ENCODE results near the gene ZNF496. TPM values are rescaled to one million over a fixed set of nuclear protein-coding genes. Genes with fewer than 3 reads are reported as not detected.

ZNF496 gene
- total and polyA plus RNA-seq, 2 of the 13 experiments (the other 11 are each of a cell fraction or from before 2014, with no cell fraction given): 14.8 to 18.6 TPM

DNA sequence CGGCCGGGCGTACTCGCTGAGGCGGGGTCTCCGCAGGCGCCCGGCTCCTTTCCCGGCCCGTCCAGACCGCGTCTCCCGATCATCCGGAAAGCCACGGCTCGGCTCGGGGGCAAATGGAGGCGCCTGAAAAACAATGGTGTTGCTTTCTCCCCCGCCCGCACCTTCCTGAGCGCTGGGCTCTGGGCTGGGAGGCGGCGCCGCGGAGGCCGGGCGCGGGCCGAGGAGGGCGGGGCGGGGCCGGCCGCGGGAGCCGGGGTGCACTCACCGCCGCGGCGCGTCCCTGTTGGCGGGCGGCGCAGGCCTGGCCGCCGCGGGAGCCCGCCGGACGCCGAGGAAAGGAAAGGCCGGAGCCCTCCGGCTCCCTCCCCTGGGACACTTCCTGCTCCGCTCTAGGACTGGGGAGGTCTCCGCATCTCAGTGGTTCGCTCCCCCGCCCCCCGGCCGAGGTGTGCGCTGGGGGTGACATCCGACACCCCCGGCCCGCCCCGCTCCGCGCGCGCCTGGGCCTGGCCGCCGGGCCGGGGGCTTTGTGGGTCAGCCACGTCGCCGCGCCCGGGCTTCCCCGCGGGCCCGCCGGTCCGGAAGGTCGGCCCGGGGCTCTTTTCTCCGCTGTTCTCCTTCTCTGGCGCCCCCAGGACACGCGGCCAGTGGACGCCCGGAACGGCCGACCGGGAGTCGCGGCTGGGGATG lies at the start of gene ZNF496 (continued):
- TF ChIP-seq YEATS4 (CRISPR knock-in tag; IDR thresholded peaks at IDR 0.05; ENCODE audit: borderline replicate concordance): peak; percentile 13; the same call in 1 of the 2 replicates
- TF ChIP-seq BORCS8-MEF2B (CRISPR knock-in tag; IDR thresholded peaks at IDR 0.05): peak; percentile 8; the same call in 1 of the 2 replicates
- TF ChIP-seq HOXA5 (CRISPR knock-in tag; IDR thresholded peaks at IDR 0.05): no peak
- TF ChIP-seq, protein P1, sequence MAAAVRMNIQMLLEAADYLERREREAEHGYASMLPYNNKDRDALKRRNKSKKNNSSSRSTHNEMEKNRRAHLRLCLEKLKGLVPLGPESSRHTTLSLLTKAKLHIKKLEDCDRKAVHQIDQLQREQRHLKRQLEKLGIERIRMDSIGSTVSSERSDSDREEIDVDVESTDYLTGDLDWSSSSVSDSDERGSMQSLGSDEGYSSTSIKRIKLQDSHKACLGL (CRISPR knock-in tag; IDR thresholded peaks at IDR 0.05): no peak
- 0 out of 2 replicates have a peak, but pooled peaks have one; percentile 7 for TF ChIP-seq GATAD2A (CRISPR knock-in tag; IDR thresholded peaks at IDR 0.05)
- peak; percentile 63 for TF ChIP-seq YY1 (IDR thresholded peaks at IDR 0.05; ENCODE audit: insufficient read depth, insufficient replicate concordance, low read depth, low read length)
- TF ChIP-seq PHF8 (CRISPR knock-in tag; IDR thresholded peaks at IDR 0.05): peak; percentile 77
- no peak for TF ChIP-seq GTF3A (CRISPR knock-in tag; conservative IDR thresholded peaks at IDR 0.05)
- 0 out of 2 replicates have a peak, but pooled peaks have one; percentile 61 for TF ChIP-seq ZNF841 (CRISPR knock-in tag; IDR thresholded peaks at IDR 0.05; ENCODE audit: borderline replicate concordance)
- TF ChIP-seq ZFX (CRISPR knock-in tag; IDR thresholded peaks at IDR 0.05; ENCODE audit: low read depth): peak; percentile 81; the same call in 1 of the 2 replicates
- TF ChIP-seq, protein P2, sequence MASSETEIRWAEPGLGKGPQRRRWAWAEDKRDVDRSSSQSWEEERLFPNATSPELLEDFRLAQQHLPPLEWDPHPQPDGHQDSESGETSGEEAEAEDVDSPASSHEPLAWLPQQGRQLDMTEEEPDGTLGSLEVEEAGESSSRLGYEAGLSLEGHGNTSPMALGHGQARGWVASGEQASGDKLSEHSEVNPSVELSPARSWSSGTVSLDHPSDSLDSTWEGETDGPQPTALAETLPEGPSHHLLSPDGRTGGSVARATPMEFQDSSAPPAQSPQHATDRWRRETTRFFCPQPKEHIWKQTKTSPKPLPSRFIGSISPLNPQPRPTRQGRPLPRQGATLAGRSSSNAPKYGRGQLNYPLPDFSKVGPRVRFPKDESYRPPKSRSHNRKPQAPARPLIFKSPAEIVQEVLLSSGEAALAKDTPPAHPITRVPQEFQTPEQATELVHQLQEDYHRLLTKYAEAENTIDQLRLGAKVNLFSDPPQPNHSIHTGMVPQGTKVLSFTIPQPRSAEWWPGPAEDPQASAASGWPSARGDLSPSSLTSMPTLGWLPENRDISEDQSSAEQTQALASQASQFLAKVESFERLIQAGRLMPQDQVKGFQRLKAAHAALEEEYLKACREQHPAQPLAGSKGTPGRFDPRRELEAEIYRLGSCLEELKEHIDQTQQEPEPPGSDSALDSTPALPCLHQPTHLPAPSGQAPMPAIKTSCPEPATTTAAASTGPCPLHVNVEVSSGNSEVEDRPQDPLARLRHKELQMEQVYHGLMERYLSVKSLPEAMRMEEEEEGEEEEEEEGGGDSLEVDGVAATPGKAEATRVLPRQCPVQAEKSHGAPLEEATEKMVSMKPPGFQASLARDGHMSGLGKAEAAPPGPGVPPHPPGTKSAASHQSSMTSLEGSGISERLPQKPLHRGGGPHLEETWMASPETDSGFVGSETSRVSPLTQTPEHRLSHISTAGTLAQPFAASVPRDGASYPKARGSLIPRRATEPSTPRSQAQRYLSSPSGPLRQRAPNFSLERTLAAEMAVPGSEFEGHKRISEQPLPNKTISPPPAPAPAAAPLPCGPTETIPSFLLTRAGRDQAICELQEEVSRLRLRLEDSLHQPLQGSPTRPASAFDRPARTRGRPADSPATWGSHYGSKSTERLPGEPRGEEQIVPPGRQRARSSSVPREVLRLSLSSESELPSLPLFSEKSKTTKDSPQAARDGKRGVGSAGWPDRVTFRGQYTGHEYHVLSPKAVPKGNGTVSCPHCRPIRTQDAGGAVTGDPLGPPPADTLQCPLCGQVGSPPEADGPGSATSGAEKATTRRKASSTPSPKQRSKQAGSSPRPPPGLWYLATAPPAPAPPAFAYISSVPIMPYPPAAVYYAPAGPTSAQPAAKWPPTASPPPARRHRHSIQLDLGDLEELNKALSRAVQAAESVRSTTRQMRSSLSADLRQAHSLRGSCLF (CRISPR knock-in tag; IDR thresholded peaks at IDR 0.05; ENCODE audit: borderline replicate concordance): no peak
- no peak for TF ChIP-seq KLF11 (CRISPR knock-in tag; IDR thresholded peaks at IDR 0.05)
- TF ChIP-seq DMAP1 (CRISPR knock-in tag; IDR thresholded peaks at IDR 0.05): peak; percentile 46; the same call in 1 of the 2 replicates
- TF ChIP-seq ZFY (CRISPR knock-in tag; IDR thresholded peaks at IDR 0.05): peak; percentile 88
- TF ChIP-seq, protein P3, sequence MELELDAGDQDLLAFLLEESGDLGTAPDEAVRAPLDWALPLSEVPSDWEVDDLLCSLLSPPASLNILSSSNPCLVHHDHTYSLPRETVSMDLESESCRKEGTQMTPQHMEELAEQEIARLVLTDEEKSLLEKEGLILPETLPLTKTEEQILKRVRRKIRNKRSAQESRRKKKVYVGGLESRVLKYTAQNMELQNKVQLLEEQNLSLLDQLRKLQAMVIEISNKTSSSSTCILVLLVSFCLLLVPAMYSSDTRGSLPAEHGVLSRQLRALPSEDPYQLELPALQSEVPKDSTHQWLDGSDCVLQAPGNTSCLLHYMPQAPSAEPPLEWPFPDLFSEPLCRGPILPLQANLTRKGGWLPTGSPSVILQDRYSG (CRISPR knock-in tag; IDR thresholded peaks at IDR 0.05): 0 out of 2 replicates have a peak, but pooled peaks have one; percentile 26
- TF ChIP-seq POLR2AphosphoS5 (IDR thresholded peaks at IDR 0.05; ENCODE audit: low read depth, low read length): peak; percentile 29; the same call in 1 of the 2 replicates
- TF ChIP-seq ASH2L (IDR thresholded peaks at IDR 0.05; ENCODE audit: insufficient read length, low read depth, low read length): peak; percentile 18
- no peak for TF ChIP-seq NFE2L2 (IDR thresholded peaks at IDR 0.05; ENCODE audit: low read length)
- TF ChIP-seq, protein P4, sequence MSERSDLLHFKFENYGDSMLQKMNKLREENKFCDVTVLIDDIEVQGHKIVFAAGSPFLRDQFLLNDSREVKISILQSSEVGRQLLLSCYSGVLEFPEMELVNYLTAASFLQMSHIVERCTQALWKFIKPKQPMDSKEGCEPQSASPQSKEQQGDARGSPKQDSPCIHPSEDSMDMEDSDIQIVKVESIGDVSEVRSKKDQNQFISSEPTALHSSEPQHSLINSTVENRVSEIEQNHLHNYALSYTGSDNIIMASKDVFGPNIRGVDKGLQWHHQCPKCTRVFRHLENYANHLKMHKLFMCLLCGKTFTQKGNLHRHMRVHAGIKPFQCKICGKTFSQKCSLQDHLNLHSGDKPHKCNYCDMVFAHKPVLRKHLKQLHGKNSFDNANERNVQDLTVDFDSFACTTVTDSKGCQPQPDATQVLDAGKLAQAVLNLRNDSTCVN (CRISPR knock-in tag; IDR thresholded peaks at IDR 0.05; ENCODE audit: borderline replicate concordance): no peak
- TF ChIP-seq, protein P5, sequence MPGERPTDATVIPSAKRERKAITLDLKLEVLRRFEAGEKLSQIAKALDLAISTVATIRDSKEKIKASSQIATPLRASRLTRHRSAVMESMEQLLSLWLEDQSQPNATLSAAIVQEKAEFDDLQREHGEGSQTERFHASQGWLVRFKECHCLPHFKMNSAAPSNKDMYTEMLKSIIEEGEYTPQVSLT (CRISPR knock-in tag; IDR thresholded peaks at IDR 0.05; ENCODE audit: borderline replicate concordance, low read depth): no peak
- no peak for TF ChIP-seq ZNF782 (CRISPR knock-in tag; IDR thresholded peaks at IDR 0.05; ENCODE audit: borderline replicate concordance)
- TF ChIP-seq MED1 (CRISPR knock-in tag; IDR thresholded peaks at IDR 0.05): peak; percentile 38
- no peak for TF ChIP-seq RORA (CRISPR knock-in tag; IDR thresholded peaks at IDR 0.05)
